ENCODE results near the gene SINHCAF.

Gene SINHCAF

GRCh38 chr12:31236998-31237637 is 88.8 kb downstream of the SINHCAF start:
- H3K4me2 ChIP-seq (ENCODE audit: low read length): no peak overlapping the region
- H4K20me1 ChIP-seq (ENCODE audit: insufficient read depth, low read length): no peaks in the 10 kb centered on the region
- H3K27ac ChIP-seq (ENCODE audit: low read depth, low read length, poor library complexity, severe bottlenecking): no peak overlapping the region
- no peaks in the 10 kb centered on the region for H3K36me3 ChIP-seq (ENCODE audit: insufficient read depth, low read length)
- H3K79me2 ChIP-seq (ENCODE audit: insufficient read depth, low read length): no peaks in the 10 kb centered on the region
- no peaks in the 10 kb centered on the region for H3F3A ChIP-seq (ENCODE audit: insufficient read depth, low read length)
- no peak overlapping the region for H2AFZ ChIP-seq (ENCODE audit: low read length)
- TF ChIP-seq EZH2 (IDR thresholded peaks at IDR 0.05; ENCODE audit: borderline replicate concordance, low read length) (no peak), CTCF (IDR thresholded peaks at IDR 0.05; ENCODE audit: low read length) (no peak)
- H3K4me3 ChIP-seq (ENCODE audit: low read depth, low read length, poor library complexity, severe bottlenecking): no peak overlapping the region
- peaks cover 9% of the 10 kb centered on the region for H3K27me3 ChIP-seq (ENCODE audit: insufficient read depth, low read length)
- no peaks in the 10 kb centered on the region for H3K9me2 ChIP-seq (ENCODE audit: low read depth, low read length)
- H3K4me1 ChIP-seq (ENCODE audit: insufficient read depth, low read length, severe bottlenecking): no peaks in the 10 kb centered on the region
- H3K9me3 ChIP-seq (ENCODE audit: low read length): no peaks in the 10 kb centered on the region
- H3K9ac ChIP-seq (ENCODE audit: low read length): no peak overlapping the region

- Histone ChIP-seq H3K36me3 (ENCODE audit: insufficient read depth, low read length) (no peaks in the 10 kb centered on the region), H4K20me1 (ENCODE audit: insufficient read depth, low read length) (no peaks in the 10 kb centered on the region), H3F3A (ENCODE audit: insufficient read depth, low read length) (no peaks in the 10 kb centered on the region), H3K9ac (ENCODE audit: low read length) (no peak overlapping the region), H3K27ac (ENCODE audit: low read depth, low read length, poor library complexity, severe bottlenecking) (no peak overlapping the region), H3K4me2 (ENCODE audit: low read length) (no peak overlapping the region), H3K9me2 (ENCODE audit: low read depth, low read length) (no peaks in the 10 kb centered on the region), H3K4me1 (ENCODE audit: insufficient read depth, low read length, severe bottlenecking) (no peaks in the 10 kb centered on the region), H3K27me3 (ENCODE audit: insufficient read depth, low read length) (peaks cover 9% of the 10 kb centered on the region), H3K4me3 (ENCODE audit: low read depth, low read length, poor library complexity, severe bottlenecking) (no peak overlapping the region), H2AFZ (ENCODE audit: low read length) (no peak overlapping the region), H3K9me3 (ENCODE audit: low read length) (no peaks in the 10 kb centered on the region), H3K79me2 (ENCODE audit: insufficient read depth, low read length) (no peaks in the 10 kb centered on the region)
- TF ChIP-seq CTCF (IDR thresholded peaks at IDR 0.05; ENCODE audit: low read length) (no peak), EZH2 (IDR thresholded peaks at IDR 0.05; ENCODE audit: borderline replicate concordance, low read length) (no peak)
These were observed 90.0 kb downstream of the SINHCAF start for GRCh38 chr12:31235868-31236395.

- Histone ChIP-seq H3K27ac (ENCODE audit: low read depth, low read length, poor library complexity, severe bottlenecking) (no peak overlapping the region), H3K9me3 (ENCODE audit: low read length) (no peaks in the 10 kb centered on the region), H3K79me2 (ENCODE audit: insufficient read depth, low read length) (no peaks in the 10 kb centered on the region), H3F3A (ENCODE audit: insufficient read depth, low read length) (no peaks in the 10 kb centered on the region), H3K9me2 (ENCODE audit: low read depth, low read length) (no peaks in the 10 kb centered on the region), H3K4me3 (ENCODE audit: low read depth, low read length, poor library complexity, severe bottlenecking) (no peak overlapping the region), H3K9ac (ENCODE audit: low read length) (no peak overlapping the region), H4K20me1 (ENCODE audit: insufficient read depth, low read length) (no peaks in the 10 kb centered on the region), H3K36me3 (ENCODE audit: insufficient read depth, low read length) (no peaks in the 10 kb centered on the region), H3K4me2 (ENCODE audit: low read length) (no peak overlapping the region), H2AFZ (ENCODE audit: low read length) (no peak overlapping the region), H3K4me1 (ENCODE audit: insufficient read depth, low read length, severe bottlenecking) (no peaks in the 10 kb centered on the region), H3K27me3 (ENCODE audit: insufficient read depth, low read length) (peaks cover 9% of the 10 kb centered on the region)
- TF ChIP-seq EZH2 (IDR thresholded peaks at IDR 0.05; ENCODE audit: borderline replicate concordance, low read length) (no peak), CTCF (IDR thresholded peaks at IDR 0.05; ENCODE audit: low read length) (no peak)
These were observed 90.7 kb downstream of the SINHCAF start for GRCh38 chr12:31234955-31235867.
